Fibroblast of peridontal ligament (primary cell): ENCODE results near the gene ZNF446.
A peak's percentile ranks its signal among the peaks of the same experiment; 100 is the strongest.
"Not testable (repeated sequence)": the region's sequence is repeated elsewhere in the genome, so short reads cannot be mapped to it uniquely, and the experiment has no call there.

ENCODE experiments used
- DNase-seq: peaks from one replicate; pipeline ENCODE4 v3.0.0-alpha.2; 2010; ENCODE audit errors: extremely low read depth

ZNF446 gene

DNA sequence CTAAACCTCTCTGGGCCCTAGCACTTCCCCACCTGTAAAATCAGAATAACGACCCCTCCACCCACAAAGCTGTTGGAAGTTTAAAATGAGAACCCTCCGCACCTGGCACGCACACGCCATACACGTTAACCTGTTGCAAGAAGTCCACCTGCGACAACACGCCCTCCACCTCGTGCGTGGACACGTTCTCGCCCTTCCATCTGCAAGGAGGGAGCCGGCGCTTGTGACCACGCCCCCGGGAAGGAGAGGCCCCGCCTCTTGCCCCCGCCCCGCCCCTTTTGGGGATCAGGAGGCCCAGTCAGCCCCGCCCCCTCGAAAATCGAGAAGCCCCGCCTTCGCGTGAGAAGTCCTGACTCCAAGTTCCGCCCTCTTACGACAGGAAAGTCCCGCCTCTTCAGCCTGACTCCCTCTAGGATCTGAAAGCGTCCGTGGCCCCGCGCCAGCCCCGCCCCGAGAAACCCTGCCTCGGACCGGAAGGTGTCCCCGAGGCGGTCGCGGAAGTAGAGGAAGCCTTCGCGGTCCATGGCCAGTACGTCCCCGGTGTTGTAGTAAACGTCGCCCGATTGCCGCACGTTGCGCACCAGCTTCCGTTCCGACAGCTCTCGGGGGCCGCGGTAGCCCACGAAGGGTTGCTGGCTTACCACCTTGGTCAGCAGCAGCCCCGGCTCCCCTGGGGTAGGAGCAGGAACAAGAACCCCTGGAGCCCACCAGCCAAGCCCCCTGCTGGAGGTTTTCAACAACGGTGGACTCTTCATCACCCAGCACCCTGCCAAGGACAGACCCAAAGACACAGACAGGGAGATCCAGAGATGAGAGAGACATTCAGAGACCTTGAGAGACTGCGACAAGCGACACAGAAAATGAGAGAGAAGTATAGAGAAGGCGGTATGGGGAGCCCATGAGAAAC lies 23.1 kb downstream of the ZNF446 start:
- DNase-seq: peak; percentile 98

GRCh38 chr19:58500242-58500641 lies 24.1 kb downstream of the ZNF446 start:
- DNase-seq: no peak

GRCh38 chr19:58507602-58508223 lies 31.6 kb downstream of the ZNF446 start:
- not testable (repeated sequence) for DNase-seq

DNA sequence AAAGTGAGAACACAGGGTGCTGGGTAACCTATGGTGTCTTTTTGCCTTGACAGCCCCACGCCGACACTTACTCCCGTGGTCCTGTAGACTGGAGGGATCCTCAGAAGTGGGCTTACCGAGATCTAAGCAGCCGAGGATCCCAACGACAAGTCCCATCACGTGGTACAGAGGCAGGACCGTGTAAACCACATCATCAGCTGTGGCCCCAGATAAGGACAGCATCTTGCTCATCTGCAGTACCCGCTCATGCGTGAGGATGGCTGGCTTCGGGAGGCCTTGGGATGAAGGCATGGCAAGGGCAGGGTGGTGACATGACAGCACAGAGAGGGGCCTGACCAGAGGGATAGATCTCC lies 33.6 kb downstream of the ZNF446 start:
- no peak for DNase-seq

DNA sequence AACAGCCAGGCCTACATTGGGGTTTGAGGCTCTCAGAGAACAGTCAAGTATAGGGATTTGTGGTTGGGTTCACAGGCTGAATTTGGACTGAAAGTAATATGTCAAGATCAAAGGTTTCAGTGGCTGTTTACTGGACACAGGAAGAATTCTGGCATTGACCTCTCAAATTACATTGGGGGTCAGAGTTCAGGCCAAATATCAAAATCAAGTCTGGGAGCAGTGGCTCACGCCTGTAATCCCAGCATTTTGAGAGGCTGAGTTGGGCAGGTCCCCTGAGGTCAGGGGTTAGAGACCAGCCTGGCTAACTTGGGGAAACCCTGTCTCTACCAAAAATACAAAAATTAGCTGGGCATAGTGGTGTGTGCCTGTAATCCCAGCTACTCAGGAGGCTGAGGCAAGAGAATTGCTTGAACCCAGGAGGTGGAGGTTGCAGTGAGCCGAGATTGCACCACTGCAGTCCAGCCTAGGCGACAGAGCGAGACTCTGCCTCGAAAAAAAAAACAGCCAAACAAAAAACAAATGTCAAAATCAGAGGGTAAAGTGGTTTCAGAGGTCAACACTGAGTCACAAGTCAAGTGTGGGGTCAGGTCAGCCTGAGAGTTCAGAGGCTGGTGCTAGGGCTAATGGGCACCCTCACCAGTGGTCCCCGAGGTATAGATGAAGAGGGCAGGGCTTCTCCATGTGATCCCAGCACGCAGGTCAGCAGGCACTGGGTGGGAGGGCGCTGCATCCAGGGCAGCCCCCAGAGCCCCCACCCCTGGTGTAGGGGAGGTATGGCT lies 34.1 kb downstream of the ZNF446 start:
- no peak for DNase-seq

- DNase-seq: no peak
Measured at GRCh38 chr19:58511353-58512208, 35.4 kb downstream of the ZNF446 start, which contains the start of gene SLC27A5. TSS of gene SLC27A5 (minus strand) at chr19:58511992. CDS start at chr19:58511955, 37 bp downstream.

- no peak for DNase-seq
Measured at GRCh38 chr19:58513213-58513693, 37.1 kb downstream of the ZNF446 start.

DNA sequence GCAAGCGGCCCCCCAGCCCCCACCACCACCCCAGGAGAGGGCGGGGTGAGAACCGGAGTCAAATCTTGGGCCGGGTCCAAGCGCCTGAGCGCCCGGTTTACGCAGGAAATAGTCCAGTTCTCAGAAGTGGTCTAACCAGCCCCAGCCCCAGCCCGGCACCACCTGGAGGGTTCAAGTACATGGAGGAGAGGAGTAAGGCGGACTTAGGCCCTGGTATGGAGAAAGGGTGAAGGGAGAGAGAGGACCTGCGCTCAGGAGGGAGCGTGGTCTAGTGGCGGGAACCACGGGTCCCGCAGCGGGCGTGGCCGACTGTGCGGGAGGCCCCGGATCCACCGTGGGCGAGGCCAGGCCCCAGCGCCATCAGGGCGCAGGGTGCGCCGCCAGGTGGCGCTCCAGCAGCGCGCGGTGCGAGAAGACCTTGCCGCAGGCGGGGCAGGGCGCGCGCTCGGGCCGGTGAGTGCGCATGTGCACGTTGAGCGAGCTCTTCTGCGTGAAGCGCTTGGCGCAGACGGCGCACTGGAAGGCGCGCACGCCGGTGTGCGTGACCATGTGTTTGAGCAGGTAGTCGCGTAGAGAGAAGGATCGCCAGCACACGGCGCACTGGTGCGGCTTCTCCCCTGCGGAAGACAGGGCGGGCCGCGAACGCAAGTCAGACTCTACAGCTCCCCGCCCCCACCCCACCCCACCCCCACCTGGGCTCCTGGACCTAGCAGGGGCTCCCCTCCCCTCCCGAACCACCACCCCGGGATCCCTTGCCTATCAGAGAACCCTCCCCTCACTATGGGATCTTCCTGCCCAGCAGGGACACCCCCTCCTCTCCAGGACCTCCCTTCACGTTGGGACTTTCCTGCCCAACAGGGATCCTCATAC lies 37.8 kb downstream of the ZNF446 start:
- DNase-seq: peak; percentile 78

DNA sequence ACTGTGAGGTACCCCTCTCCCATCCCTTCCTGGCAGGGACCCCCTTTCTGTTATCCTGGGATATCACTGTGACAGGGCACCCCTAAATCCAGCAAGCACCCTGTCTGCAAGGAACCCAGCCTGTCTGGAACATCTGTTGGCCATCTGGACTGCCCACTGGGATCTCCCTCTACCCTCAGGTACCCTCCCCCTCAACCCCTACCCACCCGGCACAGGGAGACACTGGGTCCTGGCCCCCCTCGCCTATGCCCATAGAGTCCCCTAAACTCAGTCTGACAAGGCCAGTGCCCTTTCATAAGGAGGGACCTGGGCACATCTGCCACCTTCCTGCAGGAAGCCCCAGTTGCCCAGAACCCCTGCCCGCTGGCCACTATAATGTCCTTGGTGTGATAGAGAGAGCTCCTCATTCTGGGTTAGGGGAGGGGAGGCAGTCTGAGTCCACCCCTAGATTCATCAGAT lies 38.4 kb downstream of the ZNF446 start:
- no peak for DNase-seq

DNA sequence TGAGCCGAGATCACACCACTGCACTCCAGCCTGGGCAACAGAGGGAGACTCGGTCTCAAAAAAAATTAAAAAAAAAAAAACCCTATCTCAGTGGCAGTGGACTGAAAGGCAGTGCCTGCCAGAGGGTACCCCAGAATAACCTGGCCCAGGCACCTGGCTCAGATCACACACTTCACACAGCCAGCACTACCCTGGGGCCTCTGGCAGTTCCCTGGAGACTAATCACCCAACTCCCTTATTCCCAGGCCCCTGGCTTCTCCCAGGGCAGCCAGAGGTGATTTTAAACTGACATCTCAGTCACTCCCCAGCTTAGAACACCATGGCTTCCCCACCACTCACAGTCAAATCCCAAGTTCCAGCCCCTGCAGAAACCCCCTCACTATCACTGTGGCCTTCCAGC lies 39.1 kb downstream of the ZNF446 start:
- DNase-seq: no peak

- DNase-seq: no peak
Measured at GRCh38 chr19:58516246-58516836, 40.2 kb downstream of the ZNF446 start.

GRCh38 chr19:58516964-58517833 lies 41.0 kb downstream of the ZNF446 start:
- no peak for DNase-seq

DNA sequence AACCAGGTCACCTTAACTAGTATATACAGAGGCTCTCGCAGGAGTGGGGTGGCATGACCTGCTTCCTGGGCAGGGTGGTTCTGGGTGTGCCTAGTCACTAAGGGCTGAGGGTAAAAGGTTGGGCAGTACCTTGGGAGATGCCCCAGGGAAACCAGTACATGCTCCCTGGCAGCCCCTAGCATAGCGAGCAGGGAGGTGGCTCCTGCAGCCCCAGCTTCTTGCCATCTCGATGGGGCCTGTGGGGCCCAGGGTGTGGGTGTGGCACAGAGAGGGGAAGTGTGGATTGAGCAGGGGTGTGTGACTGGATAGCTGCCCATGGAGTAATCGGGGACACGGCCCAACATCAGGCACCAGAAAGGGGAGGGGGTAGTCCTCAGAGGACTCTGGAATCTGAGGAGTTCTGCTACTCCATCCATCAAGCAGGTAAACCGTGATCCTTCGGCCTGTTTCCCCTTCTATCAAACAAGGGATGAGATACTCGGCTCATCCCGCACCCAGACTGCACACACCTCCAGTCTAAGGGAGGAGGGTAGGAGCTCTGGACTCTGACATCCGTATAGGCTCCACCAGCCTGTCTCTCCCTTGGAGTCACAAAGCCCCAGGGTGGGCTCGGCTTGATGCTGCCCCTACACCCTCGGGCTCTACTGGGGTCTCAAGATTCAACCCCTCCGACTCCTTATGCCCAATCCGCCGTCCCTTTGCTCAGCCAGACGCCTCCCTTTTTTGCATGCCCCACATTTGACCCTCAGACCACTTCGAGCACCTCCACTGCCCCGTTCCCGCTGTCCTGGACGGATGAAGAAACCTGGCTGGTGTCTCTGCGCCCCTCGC lies 42.3 kb downstream of the ZNF446 start:
- DNase-seq: no peak

DNA sequence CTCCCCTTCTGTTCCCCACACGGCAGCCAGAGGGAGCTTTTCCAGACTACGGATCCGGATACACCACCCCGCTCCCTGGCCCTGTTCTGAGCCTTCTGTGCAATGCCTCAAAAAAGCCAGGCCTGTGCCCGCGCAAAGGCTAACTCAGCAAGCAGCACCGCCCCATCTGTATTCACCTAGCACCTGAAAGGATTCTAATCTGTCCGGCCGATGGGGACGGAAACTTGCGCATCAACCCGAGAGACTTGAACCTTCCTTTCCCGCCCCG lies 42.9 kb downstream of the ZNF446 start:
- DNase-seq: peak; percentile 71

- DNase-seq: peak; percentile 96
Measured at GRCh38 chr19:58519355-58520256, 43.5 kb downstream of the ZNF446 start, which contains the start of gene ZBTB45. TSS of gene ZBTB45 (minus strand) at chr19:58519810. CDS start at chr19:58517673, 2,137 bp downstream.

- no peak for DNase-seq
Measured at GRCh38 chr19:58520257-58520599, 44.1 kb downstream of the ZNF446 start.

GRCh38 chr19:58521651-58522050 lies 45.5 kb downstream of the ZNF446 start:
- DNase-seq: no peak
